CD4-positive, alpha-beta T cell treated with Interleukin-10 for 1 hour (primary cell): Measurements from ENCODE around the gene ASB4.
"Not testable (repeated sequence)": the region's sequence is repeated elsewhere in the genome, so short reads cannot be mapped to it uniquely, and the experiment has no call there.

ENCODE experiments used
- DNase-seq: peaks from one replicate; pipeline ENCODE4 v3.0.0-alpha.2; 2020

The ASB4 gene

GRCh38 chr7:95527776-95528250, 42.1 kb downstream of the ASB4 start:
- no peak for DNase-seq

GRCh38 chr7:95529701-95530100, 44.0 kb downstream of the ASB4 start:
- DNase-seq, result no peak

GRCh38 chr7:95530881-95531280, 45.1 kb downstream of the ASB4 start:
- DNase-seq, result no peak

GRCh38 chr7:95531605-95532219, 46.0 kb downstream of the ASB4 start:
- DNase-seq, result no peak

GRCh38 chr7:95534796-95535195, 49.1 kb downstream of the ASB4 start:
- no peak for DNase-seq

DNA sequence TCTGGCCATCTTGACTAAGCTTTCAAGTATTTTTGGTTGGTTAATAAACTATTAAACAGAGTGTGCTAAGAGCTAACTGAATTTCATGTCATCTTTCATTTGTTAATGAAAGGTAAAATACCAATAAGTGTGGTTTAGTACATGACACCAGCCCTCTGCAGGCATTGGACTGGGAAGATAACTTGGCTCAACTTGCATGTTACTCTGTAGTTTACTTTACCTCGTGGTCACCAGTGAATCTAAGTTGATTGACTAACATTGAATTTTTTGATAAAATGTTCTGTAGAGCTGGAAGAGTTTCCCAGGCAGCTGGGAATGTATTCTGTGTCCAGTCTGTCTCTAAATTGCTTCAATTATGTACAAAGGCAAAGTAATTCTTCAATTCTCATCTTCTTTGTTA, 49.9 kb downstream of the ASB4 start:
- DNase-seq, result no peak

- DNase-seq, result no peak
These were observed 51.0 kb downstream of the ASB4 start for GRCh38 chr7:95536656-95537311.

DNA sequence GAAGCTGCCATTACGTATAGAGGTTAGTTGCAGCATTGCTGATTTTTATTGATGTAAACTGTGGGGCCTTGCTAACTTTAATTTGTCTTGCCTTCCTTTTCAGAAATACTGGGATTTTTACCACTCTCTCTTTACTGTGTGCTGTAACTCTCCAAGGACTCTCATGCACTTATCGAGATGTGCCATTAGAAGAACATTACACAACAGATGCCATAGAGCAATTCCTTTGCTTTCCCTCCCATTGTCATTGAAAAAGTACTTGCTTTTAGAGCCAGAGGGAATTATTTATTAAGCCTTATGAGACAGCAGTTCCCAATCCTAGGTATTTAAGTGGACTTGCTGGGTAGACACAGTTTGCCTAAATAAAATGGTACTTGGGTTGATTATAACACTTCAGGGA, 51.7 kb downstream of the ASB4 start:
- DNase-seq, result no peak

- no peak for DNase-seq
These were observed 53.7 kb downstream of the ASB4 start for GRCh38 chr7:95539426-95539825.

DNA sequence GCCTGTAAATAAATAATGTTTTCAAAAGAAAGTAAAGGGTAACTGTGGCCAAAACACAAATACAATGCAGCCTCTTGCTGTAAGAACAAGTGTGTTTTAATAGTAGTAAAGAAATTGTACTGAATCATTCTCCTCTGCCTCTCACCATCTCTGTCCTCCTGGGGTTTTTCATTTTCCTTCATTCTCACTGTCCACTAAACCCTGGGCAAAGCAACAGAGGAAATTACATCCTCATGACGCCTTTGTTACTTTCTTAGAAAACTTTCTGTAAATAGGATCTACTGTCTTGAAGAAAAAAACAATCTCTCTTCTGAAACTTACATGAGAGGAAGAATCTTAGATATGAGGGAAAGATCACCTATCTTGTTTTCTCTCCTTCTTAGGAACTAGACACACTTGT, 54.6 kb downstream of the ASB4 start:
- no peak for DNase-seq

DNA sequence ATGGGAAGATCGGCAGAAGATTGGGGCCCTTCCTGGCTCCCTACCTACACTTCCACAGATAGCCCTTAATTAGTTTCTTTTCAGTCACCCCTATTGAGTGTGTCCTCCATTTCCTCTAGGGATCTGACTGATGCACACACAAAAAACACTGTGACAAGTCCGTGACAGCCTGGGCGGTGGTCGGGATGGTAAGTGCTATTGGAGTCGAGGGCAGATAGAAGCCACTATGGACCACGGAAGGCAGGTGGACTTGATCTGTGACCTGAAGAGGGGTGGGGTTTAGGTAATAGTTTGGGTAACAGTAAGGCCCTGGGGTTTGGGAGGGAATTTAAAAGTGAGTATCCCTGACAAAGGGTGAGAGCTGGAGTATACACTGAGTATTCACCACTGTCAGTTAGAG, 57.6 kb downstream of the ASB4 start:
- DNase-seq, result no peak

DNA sequence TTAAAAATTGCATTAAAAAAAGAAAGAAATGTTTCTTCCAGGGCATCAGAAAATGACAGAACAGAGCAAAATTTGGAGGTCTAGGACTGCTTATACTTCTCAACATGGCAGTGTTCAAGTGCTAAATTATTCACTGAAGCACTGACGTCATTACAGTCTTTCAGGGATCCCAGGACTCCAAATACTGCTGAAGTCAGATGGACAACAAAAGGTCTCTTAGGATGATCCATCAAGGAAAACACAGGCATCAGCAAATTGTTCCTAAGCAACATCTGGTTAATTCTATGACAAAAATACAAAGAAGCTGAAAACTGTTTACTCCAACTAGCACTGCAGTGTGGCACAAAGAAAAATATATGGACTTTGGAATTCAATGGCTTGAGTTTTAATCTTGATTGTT, 58.4 kb downstream of the ASB4 start:
- no peak for DNase-seq

- no peak for DNase-seq
These were observed 59.4 kb downstream of the ASB4 start for GRCh38 chr7:95545007-95545615.

- DNase-seq, result no peak
These were observed 59.9 kb downstream of the ASB4 start for GRCh38 chr7:95545673-95546072.

DNA sequence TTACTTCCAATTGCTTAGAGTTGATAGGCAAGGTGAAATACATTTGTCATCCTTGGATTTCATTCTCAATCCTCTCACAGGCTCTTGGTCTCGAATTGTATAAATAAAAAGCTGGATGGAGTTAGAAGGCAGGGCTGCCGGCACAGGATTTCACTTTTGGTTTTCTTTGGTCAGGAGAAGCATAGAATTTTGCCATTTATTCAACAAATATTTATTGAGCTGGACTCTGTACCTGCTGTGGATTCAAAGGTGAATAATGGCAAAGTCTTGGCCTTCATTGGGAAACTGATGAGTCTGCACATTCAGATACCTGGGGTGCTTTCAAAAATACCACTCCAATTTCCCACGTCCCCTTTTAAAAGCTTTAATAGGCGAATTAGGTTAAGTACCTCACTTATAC, 60.9 kb downstream of the ASB4 start:
- DNase-seq, result no peak

GRCh38 chr7:95547361-95548348, 61.9 kb downstream of the ASB4 start:
- DNase-seq, result no peak

GRCh38 chr7:95549818-95550529, 64.2 kb downstream of the ASB4 start:
- no peak for DNase-seq

DNA sequence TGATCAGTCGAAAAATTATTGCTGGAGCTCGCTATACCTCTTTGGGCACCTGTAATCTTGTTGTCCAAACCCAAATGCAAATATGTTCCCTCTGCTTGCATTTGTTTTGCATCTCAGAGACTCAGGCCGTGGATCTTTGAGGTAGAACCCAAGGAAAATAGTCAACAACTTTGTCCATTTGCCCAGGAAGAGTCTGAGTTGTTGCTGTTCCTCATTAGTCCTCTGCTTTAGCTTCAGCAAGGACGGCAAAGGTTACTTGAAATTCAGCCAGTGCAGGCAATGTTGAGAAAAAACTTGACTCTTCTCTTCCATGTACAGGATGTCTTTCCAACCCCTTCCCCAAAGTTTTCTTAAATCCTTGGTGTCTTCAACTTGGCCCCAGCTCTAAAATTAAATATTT, 64.8 kb downstream of the ASB4 start:
- DNase-seq, result no peak

- not testable (repeated sequence) for DNase-seq
These were observed 66.5 kb downstream of the ASB4 start for GRCh38 chr7:95552010-95552926.

DNA sequence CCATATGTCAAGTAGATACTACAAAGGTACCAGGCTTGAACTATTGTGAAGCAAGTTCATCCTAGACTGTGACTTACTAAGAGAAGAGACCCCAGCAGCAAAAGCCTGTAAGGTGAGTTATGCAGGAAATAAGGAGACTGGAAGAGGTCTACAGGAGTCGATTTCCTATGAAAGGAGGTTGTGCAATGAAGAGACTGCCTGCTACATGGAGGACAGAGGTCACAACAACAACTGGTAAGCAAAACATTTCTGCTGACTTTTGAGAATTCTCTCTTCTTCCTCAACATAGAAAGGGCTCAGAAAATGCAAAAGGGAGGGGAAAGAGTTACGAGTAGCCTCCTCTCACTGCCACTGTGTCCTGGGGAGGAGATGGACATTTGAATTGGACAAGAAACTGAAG, 68.2 kb downstream of the ASB4 start:
- DNase-seq, result no peak

DNA sequence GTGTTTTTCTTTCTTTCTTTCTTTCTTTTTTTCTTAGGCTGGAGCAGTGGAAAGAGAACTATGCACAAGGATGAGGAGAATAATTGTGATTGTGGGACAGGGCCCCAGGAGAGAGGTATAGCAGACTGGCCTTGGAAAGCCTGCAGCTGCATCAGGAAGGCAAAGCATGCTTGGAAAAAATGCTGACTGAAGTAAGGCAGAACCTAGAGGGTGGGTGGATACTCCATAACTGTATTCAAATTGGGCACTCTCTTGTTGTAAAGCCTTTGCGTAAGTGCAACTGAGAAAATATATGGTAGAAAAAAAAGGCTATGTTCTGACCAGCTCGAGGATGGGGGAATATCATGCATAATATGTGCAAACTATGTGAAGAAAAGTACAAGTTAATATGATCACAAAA, 71.0 kb downstream of the ASB4 start:
- DNase-seq, result no peak
